Activated CD8-positive, alpha-beta T cell treated with anti-CD3 and anti-CD28 coated beads for 36 hours (primary cell): ENCODE results near the gene STARD5. TPM values are rescaled to one million over a fixed set of nuclear protein-coding genes. Genes with fewer than 3 reads are reported as not detected.

Experiments used
- ATAC-seq: fragments of 200-7000 bp; cut with Tn5 transposase; one replicate; pipeline ENCODE4 v1.10.0; 2021; ENCODE audit warnings: mild to moderate bottlenecking, moderate library complexity
- CTCF ChIA-PET: fragments of 350-600 bp; sonication (Branson Sonifier 250); formaldehyde crosslinking; loops from one replicate; lab custom pipeline; 2021; ENCODE audit warnings: antibody characterized with exemption; lab: Charles Lee
- POLR2A ChIA-PET: fragments of 350-600 bp; sonication (Branson Sonifier 250); formaldehyde crosslinking; loops from one replicate; lab custom pipeline; 2021; ENCODE audit warnings: antibody characterized with exemption; lab: Charles Lee
- DNase-seq: peaks from one replicate; pipeline ENCODE4 v3.0.0-alpha.2; 2020
- H3K27ac Mint-ChIP-seq: one replicate; pipeline ENCODE4 v1.8.0; 2021; ENCODE audit warnings: mild to moderate bottlenecking, mixed read lengths
- H3K27me3 Mint-ChIP-seq: one replicate; pipeline ENCODE4 v1.8.0; 2021; ENCODE audit warnings: mixed read lengths
- H3K36me3 Mint-ChIP-seq: one replicate; pipeline ENCODE4 v1.8.0; 2021; ENCODE audit warnings: low read depth, mixed read lengths
- H3K4me1 Mint-ChIP-seq: one replicate; pipeline ENCODE4 v1.8.0; 2021; ENCODE audit warnings: low read depth, mixed read lengths
- H3K4me3 Mint-ChIP-seq: one replicate; pipeline ENCODE4 v1.8.0; 2021; ENCODE audit warnings: mild to moderate bottlenecking, moderate library complexity, mixed read lengths
- H3K9me3 Mint-ChIP-seq: one replicate; pipeline ENCODE4 v1.8.0; 2021; ENCODE audit warnings: mixed read lengths
- intact Hi-C: fragments of 100-400 bp; cut with micrococcal nuclease; formaldehyde crosslinking; loops from one replicate; pipeline ENCODE4 v1.10.0; 2022
- total RNA-seq, 2 experiments: library from RNA; stranded (reverse); gene quantifications; one replicate each; pipeline ENCODE4 v1.2.3, GENCODE V29; 2021
- TF ChIP-seq, protein P1 (sequence below): fragments of 200-600 bp; IDR thresholded peaks from one replicate; pipeline ENCODE4 v1.8.0; 2022; ENCODE audit warnings: antibody characterized with exemption, mild to moderate bottlenecking

STARD5 gene
- total RNA-seq, 2 experiments from 2014 or later, result 6.7 to 6.9 TPM

DNA sequence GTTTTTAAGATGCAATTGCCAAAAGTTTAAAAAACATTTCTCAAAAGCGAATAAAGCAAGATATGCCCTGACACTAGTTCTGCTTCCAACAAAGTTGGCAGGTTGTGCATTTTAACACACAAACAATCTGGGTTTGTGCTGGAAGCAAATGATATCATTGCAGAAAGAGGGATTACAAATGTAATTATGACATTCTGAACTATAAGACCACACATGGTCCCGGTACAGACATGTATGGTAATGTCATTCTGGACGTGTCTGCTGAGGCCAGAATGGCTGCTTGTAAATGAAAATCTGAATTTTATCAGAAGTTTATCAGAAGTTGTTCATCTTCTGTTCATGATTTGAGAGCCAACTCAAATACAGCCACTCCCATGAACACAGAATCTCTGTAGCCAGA lies 39.3 kb upstream of the STARD5 start:
- Mint-ChIP-seq H3K36me3 (no peaks in the 10 kb centered on the region), H3K4me1 (no peaks in the 10 kb centered on the region), H3K27me3 (no peaks in the 10 kb centered on the region), H3K9me3 (no peaks in the 10 kb centered on the region), H3K4me3 (no peak overlapping the region), H3K27ac (no peak overlapping the region)
- POLR2A ChIA-PET, result no interaction called here
- TF ChIP-seq, protein P1, sequence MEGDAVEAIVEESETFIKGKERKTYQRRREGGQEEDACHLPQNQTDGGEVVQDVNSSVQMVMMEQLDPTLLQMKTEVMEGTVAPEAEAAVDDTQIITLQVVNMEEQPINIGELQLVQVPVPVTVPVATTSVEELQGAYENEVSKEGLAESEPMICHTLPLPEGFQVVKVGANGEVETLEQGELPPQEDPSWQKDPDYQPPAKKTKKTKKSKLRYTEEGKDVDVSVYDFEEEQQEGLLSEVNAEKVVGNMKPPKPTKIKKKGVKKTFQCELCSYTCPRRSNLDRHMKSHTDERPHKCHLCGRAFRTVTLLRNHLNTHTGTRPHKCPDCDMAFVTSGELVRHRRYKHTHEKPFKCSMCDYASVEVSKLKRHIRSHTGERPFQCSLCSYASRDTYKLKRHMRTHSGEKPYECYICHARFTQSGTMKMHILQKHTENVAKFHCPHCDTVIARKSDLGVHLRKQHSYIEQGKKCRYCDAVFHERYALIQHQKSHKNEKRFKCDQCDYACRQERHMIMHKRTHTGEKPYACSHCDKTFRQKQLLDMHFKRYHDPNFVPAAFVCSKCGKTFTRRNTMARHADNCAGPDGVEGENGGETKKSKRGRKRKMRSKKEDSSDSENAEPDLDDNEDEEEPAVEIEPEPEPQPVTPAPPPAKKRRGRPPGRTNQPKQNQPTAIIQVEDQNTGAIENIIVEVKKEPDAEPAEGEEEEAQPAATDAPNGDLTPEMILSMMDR, result no peak
- DNase-seq (no peak), ATAC-seq (no peak)
- CTCF ChIA-PET, result no interaction called here
- intact Hi-C loops, result no loop called here

DNA sequence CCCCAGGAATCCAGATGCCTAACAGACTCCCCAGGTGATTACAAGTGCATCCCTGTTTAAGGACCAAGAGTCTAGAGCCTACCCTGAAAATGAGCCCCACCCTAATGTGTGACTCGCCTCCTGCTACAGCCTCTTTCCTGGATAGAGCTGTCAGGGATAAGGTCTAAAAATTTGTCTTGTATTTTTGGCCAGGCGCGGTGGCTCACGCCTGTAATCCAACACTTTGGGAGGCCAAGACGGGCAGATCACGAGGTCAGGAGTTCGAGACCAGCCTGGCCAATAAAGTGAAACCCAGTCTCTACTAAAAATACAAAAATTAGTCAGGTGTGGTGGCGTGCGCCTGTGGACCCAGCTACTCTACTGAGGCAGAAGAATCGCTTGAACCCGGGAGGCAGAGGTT lies 38.8 kb upstream of the STARD5 start:
- H3K27me3 Mint-ChIP-seq, result no peaks in the 10 kb centered on the region
- POLR2A ChIA-PET, result no interaction called here
- H3K4me3 Mint-ChIP-seq, result no peak overlapping the region
- no peak overlapping the region for H3K27ac Mint-ChIP-seq
- H3K4me1 Mint-ChIP-seq, result no peaks in the 10 kb centered on the region
- TF ChIP-seq, protein P1, result no peak
- DNase-seq (no peak), ATAC-seq (no peak)
- H3K9me3 Mint-ChIP-seq, result no peaks in the 10 kb centered on the region
- no peaks in the 10 kb centered on the region for H3K36me3 Mint-ChIP-seq
- CTCF ChIA-PET, result no interaction called here
- intact Hi-C loops, result no loop called here

DNA sequence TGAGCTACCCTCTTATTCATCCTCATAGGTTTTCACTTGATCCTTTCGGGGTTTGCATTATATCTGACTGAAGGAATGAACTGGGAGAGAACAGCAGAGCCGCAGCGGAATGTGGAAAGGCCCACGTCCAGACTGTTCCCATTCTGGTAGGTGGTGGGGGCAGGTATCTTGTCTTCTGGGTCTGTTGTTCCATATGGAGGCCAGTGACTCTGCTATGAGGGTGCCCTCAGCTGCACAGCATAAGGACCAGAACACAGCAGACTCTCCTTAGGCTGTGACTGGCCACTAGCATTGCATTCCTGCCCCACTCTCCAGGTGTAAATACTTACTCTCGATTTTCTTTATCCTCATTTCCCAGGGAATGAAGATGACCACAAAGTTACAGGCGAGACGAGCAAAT lies 38.0 kb upstream of the STARD5 start:
- POLR2A ChIA-PET, result no interaction called here
- Mint-ChIP-seq H3K4me1 (no peaks in the 10 kb centered on the region), H3K9me3 (no peaks in the 10 kb centered on the region), H3K27me3 (no peaks in the 10 kb centered on the region), H3K4me3 (no peak overlapping the region), H3K36me3 (no peaks in the 10 kb centered on the region), H3K27ac (no peak overlapping the region)
- ATAC-seq, result no peak
- DNase-seq, result no peak
- TF ChIP-seq, protein P1, result no peak
- intact Hi-C loops, result no loop called here
- CTCF ChIA-PET, result interaction anchor here (1.1 kb wide), 1 partner anchor 24 kb away, joined by 3 read pairs; no protein-coding TSS in a partner anchor

DNA sequence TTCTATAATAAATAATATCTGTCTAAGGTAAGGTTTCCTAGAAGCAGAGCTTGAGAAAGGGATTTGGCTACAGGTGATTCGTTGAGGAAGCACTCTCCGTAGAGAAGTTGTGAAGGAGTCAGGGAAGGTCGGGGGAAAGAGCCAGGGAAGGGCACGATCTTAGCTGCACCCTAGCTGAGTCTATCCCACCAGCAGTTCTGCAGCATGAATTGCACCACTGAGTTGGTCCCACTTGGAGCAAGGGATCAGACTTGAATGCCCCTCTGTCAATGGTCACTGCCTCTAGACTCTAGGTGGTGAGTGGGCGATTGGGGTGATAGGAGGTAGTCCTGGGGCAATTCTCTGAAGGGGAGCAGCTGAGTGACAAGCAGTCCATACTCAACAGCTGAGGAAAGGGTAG lies 36.5 kb upstream of the STARD5 start:
- Mint-ChIP-seq H3K4me3 (no peak overlapping the region), H3K27ac (no peak overlapping the region), H3K27me3 (no peaks in the 10 kb centered on the region), H3K9me3 (no peaks in the 10 kb centered on the region), H3K36me3 (no peaks in the 10 kb centered on the region), H3K4me1 (no peaks in the 10 kb centered on the region)
- intact Hi-C loops, result no loop called here
- POLR2A ChIA-PET, result interaction anchor here (0.7 kb wide), 1 partner anchor 130 kb away, joined by 4 read pairs; no protein-coding TSS in a partner anchor
- DNase-seq (no peak), ATAC-seq (no peak)
- CTCF ChIA-PET, result interaction anchor here (1.1 kb wide), 1 partner anchor 22 kb away, joined by 3 read pairs; no protein-coding TSS in a partner anchor
- TF ChIP-seq, protein P1, result no peak

DNA sequence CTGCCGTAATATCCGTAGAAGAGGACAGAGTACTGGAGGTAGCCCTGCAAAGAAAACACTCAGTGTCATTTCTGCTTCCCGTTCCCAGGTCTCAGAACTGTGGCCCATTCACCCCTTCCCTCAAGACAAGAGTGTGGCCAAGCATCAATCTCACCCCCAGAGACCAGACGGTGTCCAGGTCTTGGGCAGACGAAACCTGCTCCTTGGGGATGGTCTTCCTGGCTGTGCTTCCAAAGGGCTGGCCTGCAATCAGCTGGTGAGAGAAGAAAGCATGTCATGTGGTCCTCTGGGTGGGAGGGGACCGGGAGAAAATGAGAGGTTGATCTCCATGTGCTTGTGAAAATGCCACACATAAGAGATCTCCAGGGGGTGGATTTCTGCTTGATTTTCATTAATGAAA lies 34.3 kb upstream of the STARD5 start:
- H3K36me3 Mint-ChIP-seq, result no peaks in the 10 kb centered on the region
- H3K4me1 Mint-ChIP-seq, result no peaks in the 10 kb centered on the region
- no peaks in the 10 kb centered on the region for H3K9me3 Mint-ChIP-seq
- no peaks in the 10 kb centered on the region for H3K27me3 Mint-ChIP-seq
- ChIA-PET CTCF (interaction anchor here (1.0 to 1.1 kb wide), 3 partner anchors 32 to 83 kb away, joined by 3 to 4 read pairs (median 3); no protein-coding TSS in a partner anchor), POLR2A (no interaction called here)
- H3K4me3 Mint-ChIP-seq, result no peak overlapping the region
- no peak for DNase-seq
- ATAC-seq, result no peak
- no peak overlapping the region for H3K27ac Mint-ChIP-seq
- intact Hi-C loops, result loop anchor here (5.0 kb wide), 1 partner anchor 176 kb away; no protein-coding TSS in a partner anchor
- TF ChIP-seq, protein P1, result no peak
